ENCODE results near the gene CPZ. TPM values are rescaled to one million over a fixed set of nuclear protein-coding genes. Genes with fewer than 3 reads are reported as not detected.
A peak's percentile ranks its signal among the peaks of the same experiment; 100 is the strongest.
"Not testable (repeated sequence)": the region's sequence is repeated elsewhere in the genome, so short reads cannot be mapped to it uniquely, and the experiment has no call there.

The CPZ gene
- total and polyA plus RNA-seq, 4 donors = 0.13 to 10.0 (median 2.3) TPM

DNA sequence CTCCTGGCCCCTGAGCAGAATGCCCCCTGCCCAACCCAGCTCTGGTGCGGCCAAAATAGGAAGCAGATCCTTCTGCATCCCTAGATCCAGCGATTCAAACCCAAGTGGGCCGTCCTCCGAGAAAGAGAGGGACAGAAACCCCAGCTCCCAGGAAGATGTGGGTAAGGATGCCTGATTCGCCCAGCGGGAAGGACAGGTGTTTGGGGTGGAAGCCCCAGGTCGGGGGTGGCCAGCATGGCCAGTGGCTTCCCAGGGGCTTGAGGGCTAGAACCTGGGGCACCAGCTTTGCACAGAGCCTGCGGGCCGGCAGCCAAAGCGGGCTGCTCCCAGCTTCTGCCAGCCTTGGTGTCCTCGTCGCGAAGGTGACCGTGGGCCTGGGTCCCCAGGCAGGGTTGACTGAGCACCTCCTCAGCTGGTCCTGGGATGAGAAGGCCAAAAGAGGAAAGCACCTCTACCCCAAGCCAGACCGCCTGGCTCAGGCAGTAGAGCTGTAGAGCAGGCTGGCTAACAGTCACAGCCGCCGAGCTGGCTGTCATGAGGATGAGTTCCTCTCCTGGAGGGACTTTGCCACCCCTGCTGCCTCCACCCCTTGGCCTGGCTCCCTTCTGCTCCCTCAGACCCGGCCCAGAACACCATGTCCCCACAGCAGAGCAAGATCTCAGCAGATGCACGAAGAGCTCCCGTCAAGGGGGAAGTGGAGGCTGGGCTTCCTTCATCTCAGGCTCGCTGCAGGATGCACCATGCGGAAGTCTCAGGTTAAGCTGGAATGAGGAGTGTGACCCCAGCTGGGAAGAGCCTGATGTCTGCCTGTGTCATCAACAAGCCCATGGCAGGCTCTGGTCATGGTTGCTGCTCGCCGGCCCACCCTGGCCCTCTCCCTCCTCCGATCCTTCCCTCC, 59.9 kb downstream of the CPZ start:
- peak in 1 of 2 donors; percentile 67 for DNase-seq
- intact Hi-C loops (cut with DNase I) = no loop called here

GRCh38 chr4:8653326-8654000, 60.9 kb downstream of the CPZ start:
- WGBS, 2 donors = 73 to 81% methylated on average over 22 of the region's 22 CpGs
- Histone ChIP-seq H3K4me1 (ENCODE audit: control insufficient read depth in 1 of 2, insufficient read depth in 2 of 2, low read length in 2 of 2) (no peaks in the 10 kb centered on the region), H3K27me3 (ENCODE audit: control insufficient read depth in 1 of 2, insufficient read depth in 2 of 2, low read length in 1 of 2) (no peaks in the 10 kb centered on the region), H3K4me3 (ENCODE audit: low read length in 2 of 2) (no peak overlapping the region), H3K9me3 (ENCODE audit: control insufficient read depth, low read length) (no peaks in the 10 kb centered on the region), H3K27ac (ENCODE audit: low read depth in 1 of 2, low read length in 2 of 2) (no peak overlapping the region), H3K36me3 (ENCODE audit: control insufficient read depth in 1 of 2, insufficient read depth in 2 of 2, low read length in 1 of 2) (no peaks in the 10 kb centered on the region)
- no peak for ATAC-seq (ENCODE audit: low FRiP score)
- intact Hi-C loops (cut with DNase I) = no loop called here
- DNase-seq = peak in 1 of 2 donors; percentile 72

More for the DNA sequence above, 59.9 kb downstream of the CPZ start:
- H3K9me3 ChIP-seq (ENCODE audit: control insufficient read depth, low read length) = no peaks in the 10 kb centered on the region
- no peaks in the 10 kb centered on the region for H3K27me3 ChIP-seq (ENCODE audit: control insufficient read depth in 1 of 2, insufficient read depth in 2 of 2, low read length in 1 of 2)
- no peaks in the 10 kb centered on the region for H3K36me3 ChIP-seq (ENCODE audit: control insufficient read depth in 1 of 2, insufficient read depth in 2 of 2, low read length in 1 of 2)
- H3K4me1 ChIP-seq (ENCODE audit: control insufficient read depth in 1 of 2, insufficient read depth in 2 of 2, low read length in 2 of 2) = no peaks in the 10 kb centered on the region
- no peak overlapping the region for H3K4me3 ChIP-seq (ENCODE audit: low read length in 2 of 2)
- H3K27ac ChIP-seq (ENCODE audit: low read depth in 1 of 2, low read length in 2 of 2) = no peak overlapping the region
- WGBS, 2 donors = 79 to 80% methylated on average over 25 of the region's 25 CpGs
- no peak for ATAC-seq (ENCODE audit: low FRiP score)

GRCh38 chr4:8654139-8654538, 61.6 kb downstream of the CPZ start:
- H3K27me3 ChIP-seq (ENCODE audit: control insufficient read depth in 1 of 2, insufficient read depth in 2 of 2, low read length in 1 of 2); H3K27ac ChIP-seq (ENCODE audit: low read depth in 1 of 2, low read length in 2 of 2); H3K4me3 ChIP-seq (ENCODE audit: low read length in 2 of 2); ATAC-seq (ENCODE audit: low FRiP score); intact Hi-C loops (cut with DNase I); H3K36me3 ChIP-seq (ENCODE audit: control insufficient read depth in 1 of 2, insufficient read depth in 2 of 2, low read length in 1 of 2); H3K9me3 ChIP-seq (ENCODE audit: control insufficient read depth, low read length); DNase-seq; H3K4me1 ChIP-seq (ENCODE audit: control insufficient read depth in 1 of 2, insufficient read depth in 2 of 2, low read length in 2 of 2): not testable (repeated sequence)
- 86 to 90% methylated on average over 5 of the region's 5 CpGs for WGBS, 2 donors

DNA sequence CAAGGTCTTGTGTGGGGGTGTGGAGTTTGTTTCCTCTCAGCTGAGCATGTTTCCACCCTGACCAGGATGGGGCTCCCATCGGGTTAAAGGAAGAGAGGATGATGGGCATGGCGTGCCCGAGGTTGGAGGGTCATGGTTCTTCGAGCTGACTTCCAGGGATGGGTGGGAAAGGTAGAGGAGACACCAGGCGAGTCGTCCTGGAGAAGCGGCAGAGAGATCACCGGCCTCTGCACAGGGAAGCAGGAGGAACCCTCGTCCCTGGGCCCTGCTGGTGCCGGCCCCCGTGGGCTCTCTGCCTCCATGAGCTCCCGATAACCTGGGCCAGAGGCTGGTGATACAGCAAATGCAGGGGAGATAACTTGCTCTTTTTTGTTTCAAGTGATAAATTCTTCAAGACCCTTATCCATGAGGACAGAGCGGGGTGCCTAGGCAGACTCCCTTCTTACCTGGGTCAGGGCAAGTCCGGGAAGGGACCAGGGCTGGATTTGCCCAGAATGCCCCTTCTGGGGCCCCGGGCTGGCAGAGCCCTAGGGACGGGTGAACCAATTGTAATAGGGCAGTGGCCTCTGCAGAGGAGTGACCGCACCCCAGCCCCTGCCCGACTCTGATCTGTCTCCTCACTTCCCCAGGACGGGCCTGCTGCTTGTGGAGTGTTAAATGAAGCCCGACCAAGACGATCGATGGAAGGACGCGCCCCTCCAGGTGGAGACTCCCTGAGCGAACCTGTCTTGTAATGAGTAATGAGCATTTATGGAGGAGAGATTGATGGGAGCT, 63.0 kb downstream of the CPZ start:
- Histone ChIP-seq H3K9me3 (ENCODE audit: control insufficient read depth, low read length) (no peaks in the 10 kb centered on the region), H3K27ac (ENCODE audit: low read depth in 1 of 2, low read length in 2 of 2) (no peak overlapping the region), H3K4me3 (ENCODE audit: low read length in 2 of 2) (no peak overlapping the region), H3K4me1 (ENCODE audit: control insufficient read depth in 1 of 2, insufficient read depth in 2 of 2, low read length in 2 of 2) (no peaks in the 10 kb centered on the region), H3K27me3 (ENCODE audit: control insufficient read depth in 1 of 2, insufficient read depth in 2 of 2, low read length in 1 of 2) (no peaks in the 10 kb centered on the region), H3K36me3 (ENCODE audit: control insufficient read depth in 1 of 2, insufficient read depth in 2 of 2, low read length in 1 of 2) (no peaks in the 10 kb centered on the region)
- WGBS, 2 donors = 87% methylated on average over 25 of the region's 25 CpGs
- intact Hi-C loops (cut with DNase I) = no loop called here
- DNase-seq (no peak), ATAC-seq (ENCODE audit: low FRiP score) (peak; percentile 34)

DNA sequence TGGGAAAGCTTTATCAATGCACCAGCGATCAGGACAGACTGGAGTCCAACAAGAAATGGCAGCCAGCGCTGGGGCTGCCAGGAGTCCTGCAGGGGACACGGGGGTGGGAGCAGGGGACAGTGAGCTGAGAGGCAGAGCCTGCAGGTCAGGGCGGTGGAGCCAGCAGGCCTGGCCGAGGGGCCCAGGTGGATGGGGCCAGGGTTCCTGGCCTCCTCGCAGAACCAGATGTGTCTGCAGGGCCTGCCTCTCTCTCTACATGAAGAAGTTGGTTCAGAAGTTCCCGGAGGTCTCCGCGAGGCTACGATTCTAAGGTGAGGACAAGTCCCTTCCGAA, 63.6 kb downstream of the CPZ start:
- WGBS, 2 donors = 86 to 87% methylated on average over 10 to 11 of the region's 11 CpGs
- no peaks in the 10 kb centered on the region for H3K27me3 ChIP-seq (ENCODE audit: control insufficient read depth in 1 of 2, insufficient read depth in 2 of 2, low read length in 1 of 2)
- no peak overlapping the region for H3K4me3 ChIP-seq (ENCODE audit: low read length in 2 of 2)
- DNase-seq = peak in 1 of 2 donors; percentile 64
- H3K4me1 ChIP-seq (ENCODE audit: control insufficient read depth in 1 of 2, insufficient read depth in 2 of 2, low read length in 2 of 2) = no peaks in the 10 kb centered on the region
- H3K9me3 ChIP-seq (ENCODE audit: control insufficient read depth, low read length) = no peaks in the 10 kb centered on the region
- no peak for ATAC-seq (ENCODE audit: low FRiP score)
- no peak overlapping the region for H3K27ac ChIP-seq (ENCODE audit: low read depth in 1 of 2, low read length in 2 of 2)
- intact Hi-C loops (cut with DNase I) = no loop called here
- H3K36me3 ChIP-seq (ENCODE audit: control insufficient read depth in 1 of 2, insufficient read depth in 2 of 2, low read length in 1 of 2) = no peaks in the 10 kb centered on the region

DNA sequence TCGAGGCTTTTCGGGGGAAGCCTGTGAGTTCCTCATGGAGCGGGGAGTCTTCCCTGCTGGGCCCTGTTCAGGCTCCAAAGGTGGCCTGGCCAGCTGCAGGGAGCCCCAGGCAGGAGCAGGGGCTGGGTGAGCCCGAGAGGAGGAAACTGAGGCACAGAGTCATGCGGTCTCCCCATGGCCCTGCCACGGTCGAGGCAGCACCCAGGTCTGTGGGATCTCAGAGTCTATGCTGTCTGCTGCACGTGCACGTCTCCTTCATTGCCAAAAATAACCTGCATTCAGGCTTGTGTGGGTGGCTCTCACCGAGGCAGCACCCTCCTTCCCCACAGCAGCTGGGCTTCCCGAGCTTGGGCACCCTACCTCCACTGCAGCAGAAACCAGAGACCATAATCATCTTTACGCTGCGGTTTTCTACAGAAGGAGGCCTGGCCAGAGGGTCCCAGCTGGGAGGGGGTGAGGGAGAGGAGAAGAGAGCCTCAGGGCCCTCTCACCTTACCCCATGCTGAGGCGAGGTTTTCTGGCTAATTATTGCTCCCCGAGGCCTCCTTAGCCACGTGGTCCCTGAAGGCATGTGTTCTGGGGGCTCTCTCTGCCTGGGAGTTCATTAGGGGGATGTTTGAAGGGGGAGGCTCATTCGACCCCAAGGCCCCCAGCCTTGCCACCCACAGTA, 64.3 kb downstream of the CPZ start:
- Histone ChIP-seq H3K4me1 (ENCODE audit: control insufficient read depth in 1 of 2, insufficient read depth in 2 of 2, low read length in 2 of 2) (no peaks in the 10 kb centered on the region), H3K27ac (ENCODE audit: low read depth in 1 of 2, low read length in 2 of 2) (no peak overlapping the region), H3K27me3 (ENCODE audit: control insufficient read depth in 1 of 2, insufficient read depth in 2 of 2, low read length in 1 of 2) (no peaks in the 10 kb centered on the region), H3K36me3 (ENCODE audit: control insufficient read depth in 1 of 2, insufficient read depth in 2 of 2, low read length in 1 of 2) (no peaks in the 10 kb centered on the region), H3K9me3 (ENCODE audit: control insufficient read depth, low read length) (no peaks in the 10 kb centered on the region), H3K4me3 (ENCODE audit: low read length in 2 of 2) (no peak overlapping the region)
- WGBS, 2 donors = 54 to 55% methylated on average over 16 to 17 of the region's 17 CpGs
- intact Hi-C loops (cut with DNase I) = no loop called here
- DNase-seq (peak in 1 of 2 donors; percentile 65), ATAC-seq (ENCODE audit: low FRiP score) (no peak)

- intact Hi-C loops (cut with DNase I) = no loop called here
- Histone ChIP-seq H3K36me3 (ENCODE audit: control insufficient read depth in 1 of 2, insufficient read depth in 2 of 2, low read length in 1 of 2) (no peaks in the 10 kb centered on the region), H3K4me3 (ENCODE audit: low read length in 2 of 2) (no peak overlapping the region), H3K4me1 (ENCODE audit: control insufficient read depth in 1 of 2, insufficient read depth in 2 of 2, low read length in 2 of 2) (no peaks in the 10 kb centered on the region), H3K9me3 (ENCODE audit: control insufficient read depth, low read length) (no peaks in the 10 kb centered on the region), H3K27ac (ENCODE audit: low read depth in 1 of 2, low read length in 2 of 2) (no peak overlapping the region), H3K27me3 (ENCODE audit: control insufficient read depth in 1 of 2, insufficient read depth in 2 of 2, low read length in 1 of 2) (no peaks in the 10 kb centered on the region)
- ATAC-seq (ENCODE audit: low FRiP score) (no peak), DNase-seq (no peak)
- WGBS, 2 donors = 72 to 76% methylated on average over 11 of the region's 11 CpGs
Observed at GRCh38 chr4:8657381-8658088, 65.0 kb downstream of the CPZ start.

- no peak for ATAC-seq (ENCODE audit: low FRiP score)
- DNase-seq = no peak
- 83 to 87% methylated on average over 9 of the region's 9 CpGs for WGBS, 2 donors
- H3K36me3 ChIP-seq (ENCODE audit: control insufficient read depth in 1 of 2, insufficient read depth in 2 of 2, low read length in 1 of 2) = no peaks in the 10 kb centered on the region
- H3K9me3 ChIP-seq (ENCODE audit: control insufficient read depth, low read length) = no peaks in the 10 kb centered on the region
- intact Hi-C loops (cut with DNase I) = loop anchor here in 1 of 2 donors (5.0 kb wide), 1 partner anchor 165 kb away; no protein-coding TSS in a partner anchor
- H3K4me1 ChIP-seq (ENCODE audit: control insufficient read depth in 1 of 2, insufficient read depth in 2 of 2, low read length in 2 of 2) = no peaks in the 10 kb centered on the region
- peaks cover 0 to 3% of the 10 kb centered on the region in 2 donors for H3K27me3 ChIP-seq (ENCODE audit: control insufficient read depth in 1 of 2, insufficient read depth in 2 of 2, low read length in 1 of 2)
- H3K4me3 ChIP-seq (ENCODE audit: low read length in 2 of 2) = no peak overlapping the region
- no peak overlapping the region for H3K27ac ChIP-seq (ENCODE audit: low read depth in 1 of 2, low read length in 2 of 2)
Observed at GRCh38 chr4:8662776-8663175, 70.2 kb downstream of the CPZ start.

Data from aorta (tissue), 5 donors.